Uterus (tissue), 2 donors: ENCODE data around the gene ASCL5.

Experiments
- CTCF ChIP-seq, 4 experiments: fragments of 200-600 bp in 2 of 4; fragments of 450-650 bp in 2 of 4; sonication (generic) in 2 of 4; IDR thresholded peaks; one replicate each; pipeline ENCODE4 v1.5.1; 2016 to 2019; ENCODE audit warnings: antibody characterized with exemption in 4 of 4, mild to moderate bottlenecking in 2 of 4, moderate library complexity in 1 of 4
- POLR2A ChIP-seq, 2 donors: fragments of 450-650 bp; IDR thresholded peaks; one replicate each; pipeline ENCODE4 v1.6.1; 2016; ENCODE audit warnings: antibody characterized with exemption in 2 of 2, mild to moderate bottlenecking in 1 of 2, moderate library complexity in 1 of 2

- TF ChIP-seq CTCF (IDR thresholded peaks at IDR 0.05) = no peak
- no peak for TF ChIP-seq POLR2A (IDR thresholded peaks at IDR 0.05)
Observed at GRCh38 chr1:201091256-201091655, 35.7 kb downstream of the ASCL5 start.
